B cell (primary cell): ENCODE measurements around the gene ADH7. TPM values are rescaled to one million over a fixed set of nuclear protein-coding genes. Genes with fewer than 3 reads are reported as not detected.

Experiments used
- ATAC-seq: fragments of 200-7000 bp; cut with Tn5 transposase; one replicate; pipeline ENCODE4 v1.10.0; 2021; ENCODE audit warnings: low read depth, mild to moderate bottlenecking, moderate number of reproducible peaks, moderate library complexity
- CTCF ChIA-PET: fragments of 350-600 bp; sonication (Branson Sonifier 250); formaldehyde crosslinking; loops from one replicate; lab custom pipeline; 2021; ENCODE audit warnings: antibody characterized with exemption, inconsistent platforms; lab: Charles Lee
- POLR2A ChIA-PET: fragments of 350-600 bp; sonication (Branson Sonifier 250); formaldehyde crosslinking; loops from one replicate; lab custom pipeline; 2021; ENCODE audit warnings: antibody characterized with exemption; lab: Charles Lee
- DNase-seq: peaks from one replicate; pipeline ENCODE4 v3.0.0; 2013
- H2AFZ ChIP-seq: 2 replicates; pipeline ENCODE4 v1.6.1; 2012; ENCODE audit warnings: mild to moderate bottlenecking, low read depth, low read length; ENCODE audit not compliant: insufficient read depth, poor library complexity, severe bottlenecking
- H3K27ac ChIP-seq, 2 donors: 1 replicate in 1 of 2; 2 replicates in 1 of 2; pipeline ENCODE4 v1.5.1; 2012 to 2013; ENCODE audit warnings: low read length in 2 of 2, mild to moderate bottlenecking in 2 of 2, moderate library complexity in 1 of 2
- H3K27me3 ChIP-seq, 4 experiments: fragments of 200-600 bp in 1 of 4; sonication (generic) in 1 of 4; replicated peaks in 1 of 4; 1 replicate in 2 of 4; 2 replicates in 2 of 4; pipeline versions ENCODE4 v1.6.1 to v1.7.0; 2013 to 2016; ENCODE audit warnings: low read length in 3 of 4, mild to moderate bottlenecking in 2 of 4, mixed read lengths in 1 of 4, moderate library complexity in 1 of 4; ENCODE audit not compliant: insufficient read depth in 4 of 4, control insufficient read depth in 3 of 4; ENCODE audit errors: control extremely low read depth in 1 of 4
- H3K36me3 ChIP-seq, 2 experiments: replicated peaks in 1 of 2; 1 replicate in 1 of 2; 2 replicates in 1 of 2; pipeline versions ENCODE4 v1.6.1 to v1.7.1; 2013; ENCODE audit warnings: low read length in 1 of 2; ENCODE audit not compliant: insufficient read depth in 2 of 2, control insufficient read depth in 1 of 2; ENCODE audit errors: control extremely low read depth in 1 of 2, extremely low read depth in 1 of 2
- H3K4me1 ChIP-seq, 2 donors: fragments of 200-600 bp in 1 of 2; sonication (generic) in 1 of 2; 1 replicate in 1 of 2; 2 replicates in 1 of 2; pipeline versions ENCODE4 v1.5.1 to v1.6.1; 2013 to 2017; ENCODE audit warnings: low read length in 2 of 2; ENCODE audit not compliant: control insufficient read depth in 2 of 2, insufficient read depth in 2 of 2
- H3K4me2 ChIP-seq: replicated peaks from 2 replicates; pipeline ENCODE3; 2012; ENCODE audit warnings: mild to moderate bottlenecking, low read depth, low read length; ENCODE audit not compliant: poor library complexity, severe bottlenecking
- H3K4me3 ChIP-seq, 5 experiments: fragments of 200-600 bp in 1 of 5; sonication (generic) in 1 of 5; 1 replicate in 3 of 5; 2 replicates in 2 of 5; pipeline versions ENCODE4 v1.5.1 to v1.7.0; 2011 to 2016; ENCODE audit warnings: low read length in 4 of 5, mild to moderate bottlenecking in 4 of 5, low read depth in 2 of 5, control low read depth in 1 of 5, moderate library complexity in 1 of 5; ENCODE audit not compliant: insufficient read depth in 1 of 5; ENCODE audit errors: control extremely low read depth in 1 of 5, extremely low read depth in 1 of 5
- H3K79me2 ChIP-seq: fragments of 200-600 bp; sonication (generic); one replicate; pipeline ENCODE4 v1.6.0; 2016; ENCODE audit warnings: low read length; ENCODE audit not compliant: control insufficient read depth, insufficient read depth
- H3K9ac ChIP-seq: fragments of 200-600 bp; sonication (generic); 2 replicates; pipeline ENCODE4 v1.6.1; 2017; ENCODE audit warnings: mild to moderate bottlenecking, low read length, moderate library complexity
- H3K9me3 ChIP-seq, 3 donors: one replicate each; pipeline versions ENCODE4 v1.6.1 to v1.7.1; 2013; ENCODE audit warnings: low read length in 2 of 3; ENCODE audit not compliant: control insufficient read depth in 2 of 3, insufficient read depth in 1 of 3; ENCODE audit errors: control extremely low read depth in 1 of 3
- H4K20me1 ChIP-seq: 2 replicates; pipeline ENCODE4 v1.6.0; 2012; ENCODE audit warnings: mild to moderate bottlenecking, low read length; ENCODE audit not compliant: insufficient read depth, control insufficient read depth, poor library complexity, severe bottlenecking
- H3K27ac Mint-ChIP-seq: one replicate; pipeline ENCODE4 v1.8.0; 2021; ENCODE audit warnings: mixed read lengths
- H3K27me3 Mint-ChIP-seq: one replicate; pipeline ENCODE4 v1.8.0; 2021; ENCODE audit warnings: mixed read lengths
- H3K4me1 Mint-ChIP-seq: one replicate; pipeline ENCODE4 v1.8.0; 2021; ENCODE audit warnings: mixed read lengths
- H3K4me3 Mint-ChIP-seq: one replicate; pipeline ENCODE4 v1.8.0; 2021; ENCODE audit warnings: mixed read lengths
- H3K9me3 Mint-ChIP-seq: one replicate; pipeline ENCODE4 v1.8.0; 2022; ENCODE audit warnings: mixed read lengths; ENCODE audit not compliant: insufficient read depth
- CTCF ChIP-seq: fragments of 200-600 bp; IDR thresholded peaks from one replicate; pipeline ENCODE4 v1.8.0; 2022; ENCODE audit warnings: antibody characterized with exemption, mild to moderate bottlenecking
- EZH2 ChIP-seq: IDR thresholded peaks from 2 replicates; pipeline ENCODE4 v1.6.1; 2012; ENCODE audit warnings: borderline replicate concordance, low read depth, mild to moderate bottlenecking, moderate library complexity, low read length; ENCODE audit not compliant: insufficient read depth, poor library complexity, severe bottlenecking
- WGBS: methylation state at CpG from one replicate; pipeline ENCODE4 v1.1.5; 2013; ENCODE audit warnings: missing lambda C conversion rate; ENCODE audit not compliant: insufficient coverage; 5-methylcytosine and 5-hydroxymethylcytosine counted together
- intact Hi-C: fragments of 100-400 bp; cut with micrococcal nuclease; formaldehyde crosslinking; loops from one replicate; pipeline ENCODE4 v1.10.0; 2022
- polyA plus RNA-seq: library from polyadenylated mRNA; depleted of rRNA; stranded (reverse); fragments of >200 nt; gene quantifications from 2 replicates; pipeline ENCODE4 v1.2.3, GENCODE V29; 2012
- total RNA-seq, 2 donors: library from RNA; stranded (reverse); fragments of 120-200 nt in 1 of 2; gene quantifications; 1 replicate in 1 of 2; 2 replicates in 1 of 2; pipeline versions ENCODE4 v1.2.3 to v1.2.4, GENCODE V29; 2013 to 2022

Gene ADH7
- total and polyA plus RNA-seq, 2 donors (not counting 1 experiment from before 2014, with no cell fraction given) = not detected

GRCh38 chr4:99414401-99414800 lies 20.7 kb downstream of the ADH7 start:
- peaks cover 3% of the 10 kb centered on the region for H3K27me3 Mint-ChIP-seq
- POLR2A ChIA-PET = no interaction called here

GRCh38 chr4:99413140-99413539 lies 22.0 kb downstream of the ADH7 start:
- CTCF ChIA-PET = no interaction called here

More at GRCh38 chr4:99414401-99414800, 20.7 kb downstream of the ADH7 start:
- Histone ChIP-seq H3K79me2 (no peaks in the 10 kb centered on the region), H2AFZ (no peak overlapping the region), H3K9me3 (no peaks in the 10 kb centered on the region), H3K27me3 (no peaks in the 10 kb centered on the region), H3K4me2 (no peak overlapping the region), H3K27ac (no peak overlapping the region), H3K4me3 (no peak overlapping the region), H3K36me3 (no peaks in the 10 kb centered on the region), H3K9ac (no peak overlapping the region), H3K4me1 (no peaks in the 10 kb centered on the region), H4K20me1 (no peaks in the 10 kb centered on the region)
- intact Hi-C loops = no loop called here
- no peak overlapping the region for H3K4me3 Mint-ChIP-seq
- DNase-seq (no peak), ATAC-seq (no peak)
- no peaks in the 10 kb centered on the region for H3K9me3 Mint-ChIP-seq
- no peaks in the 10 kb centered on the region for H3K4me1 Mint-ChIP-seq
- H3K27ac Mint-ChIP-seq = no peak overlapping the region
- TF ChIP-seq EZH2 (no peak), CTCF (no peak)
- CTCF ChIA-PET = interaction anchor here (1.7 kb wide), 1 partner anchor 9 kb away, joined by 4 read pairs; no protein-coding TSS in a partner anchor

More at GRCh38 chr4:99413140-99413539, 22.0 kb downstream of the ADH7 start:
- no peaks in the 10 kb centered on the region for H3K27me3 ChIP-seq
- H3K4me1 ChIP-seq = no peaks in the 10 kb centered on the region
- no peaks in the 10 kb centered on the region for H3K4me1 Mint-ChIP-seq
- no peaks in the 10 kb centered on the region for H3K36me3 ChIP-seq
- no peaks in the 10 kb centered on the region for H3K9me3 ChIP-seq
- H3K27me3 Mint-ChIP-seq = no peaks in the 10 kb centered on the region
- H3K79me2 ChIP-seq = no peaks in the 10 kb centered on the region
- H4K20me1 ChIP-seq = no peaks in the 10 kb centered on the region
- H3K27ac Mint-ChIP-seq = no peak overlapping the region
- H3K4me3 ChIP-seq = no peak overlapping the region
- H2AFZ ChIP-seq = no peak overlapping the region
- H3K9ac ChIP-seq = no peak overlapping the region
- DNase-seq = no peak
- no peak overlapping the region for H3K27ac ChIP-seq
- WGBS = 100% methylated on average over 1 of the region's 4 CpGs
- POLR2A ChIA-PET = no interaction called here
- intact Hi-C loops = no loop called here
- no peak for ATAC-seq
- no peak for TF ChIP-seq CTCF
- TF ChIP-seq EZH2 = no peak
- no peak overlapping the region for H3K4me3 Mint-ChIP-seq
- H3K4me2 ChIP-seq = no peak overlapping the region
- H3K9me3 Mint-ChIP-seq = no peaks in the 10 kb centered on the region
